IPS-20b (cell line): ENCODE measurements around the gene UBXN4.

Experiments used
- H3K27ac ChIP-seq: one replicate; pipeline ENCODE4 v1.5.1; 2013; ENCODE audit warnings: low read length
- H3K27me3 ChIP-seq: 2 replicates; pipeline ENCODE4 v1.6.1; 2013; ENCODE audit warnings: mild to moderate bottlenecking, low read length, inconsistent platforms; ENCODE audit not compliant: insufficient read depth
- H3K36me3 ChIP-seq: 2 replicates; pipeline ENCODE4 v1.6.1; 2013; ENCODE audit warnings: low read depth, mild to moderate bottlenecking, inconsistent platforms, low read length, moderate library complexity; ENCODE audit not compliant: insufficient read depth
- H3K4me1 ChIP-seq: 2 replicates; pipeline ENCODE4 v1.6.1; 2013; ENCODE audit warnings: mild to moderate bottlenecking, control low read depth, inconsistent platforms, low read length, moderate library complexity; ENCODE audit not compliant: insufficient read depth
- H3K4me3 ChIP-seq: 2 replicates; pipeline ENCODE4 v1.5.1; 2013; ENCODE audit warnings: mild to moderate bottlenecking, low read length, inconsistent platforms
- H3K9ac ChIP-seq: 2 replicates; pipeline ENCODE4 v1.6.1; 2013; ENCODE audit warnings: low read depth, mild to moderate bottlenecking, inconsistent platforms, low read length, moderate library complexity
- H3K9me3 ChIP-seq: 2 replicates; pipeline ENCODE4 v1.6.1; 2013; ENCODE audit warnings: mild to moderate bottlenecking, low read depth, low read length, inconsistent platforms; ENCODE audit not compliant: insufficient read depth

The UBXN4 gene

GRCh38 chr2:135733045-135733444 is 8.6 kb upstream of the UBXN4 start:
- Histone ChIP-seq H3K4me1 (no peaks in the 10 kb centered on the region), H3K36me3 (no peaks in the 10 kb centered on the region), H3K27ac (no peak overlapping the region), H3K9me3 (no peaks in the 10 kb centered on the region), H3K9ac (no peak overlapping the region), H3K4me3 (no peak overlapping the region), H3K27me3 (no peaks in the 10 kb centered on the region)

GRCh38 chr2:135736546-135736945 is 5.1 kb upstream of the UBXN4 start:
- Histone ChIP-seq H3K4me1 (no peaks in the 10 kb centered on the region), H3K9me3 (no peaks in the 10 kb centered on the region), H3K36me3 (no peaks in the 10 kb centered on the region), H3K27me3 (no peaks in the 10 kb centered on the region), H3K4me3 (no peak overlapping the region), H3K27ac (no peak overlapping the region), H3K9ac (no peak overlapping the region)

DNA sequence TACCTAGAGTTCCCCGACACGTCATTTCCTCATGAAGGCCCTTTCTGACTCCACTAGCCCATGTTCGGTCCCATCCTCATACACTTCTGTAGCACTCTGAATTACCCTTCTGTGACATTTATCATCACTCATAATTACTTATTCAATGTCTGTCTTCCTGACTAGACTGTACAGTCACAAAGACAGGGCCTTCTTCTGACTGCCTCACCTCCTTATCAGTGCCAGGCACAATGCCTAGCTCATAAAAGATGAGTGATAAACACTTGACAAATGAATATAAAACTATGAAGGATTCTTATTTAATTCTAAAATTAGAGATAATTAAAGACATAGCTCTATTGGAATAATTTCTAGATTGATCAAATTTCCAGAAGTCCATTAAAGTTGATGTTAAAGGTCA is 1.4 kb upstream of the UBXN4 start:
- no peak overlapping the region for H3K4me3 ChIP-seq
- no peaks in the 10 kb centered on the region for H3K27me3 ChIP-seq
- H3K27ac ChIP-seq: no peak overlapping the region
- peaks cover 3% of the 10 kb centered on the region; the same call in 1 of the 2 replicates for H3K4me1 ChIP-seq
- peaks cover 4% of the 10 kb centered on the region; the same call in 1 of the 2 replicates for H3K36me3 ChIP-seq
- no peaks in the 10 kb centered on the region for H3K9me3 ChIP-seq
- no peak overlapping the region for H3K9ac ChIP-seq

GRCh38 chr2:135741043-135741394 is 636 bp upstream of the UBXN4 start:
- peak overlapping the region; percentile 7; the same call in 1 of the 2 replicates for H3K4me3 ChIP-seq
- H3K9me3 ChIP-seq: no peaks in the 10 kb centered on the region
- H3K4me1 ChIP-seq: peaks cover 3% of the 10 kb centered on the region; the same call in 1 of the 2 replicates
- no peak overlapping the region for H3K27ac ChIP-seq
- H3K9ac ChIP-seq: no peak overlapping the region
- H3K27me3 ChIP-seq: no peaks in the 10 kb centered on the region
- peaks cover 6% of the 10 kb centered on the region; the same call in 1 of the 2 replicates for H3K36me3 ChIP-seq

DNA sequence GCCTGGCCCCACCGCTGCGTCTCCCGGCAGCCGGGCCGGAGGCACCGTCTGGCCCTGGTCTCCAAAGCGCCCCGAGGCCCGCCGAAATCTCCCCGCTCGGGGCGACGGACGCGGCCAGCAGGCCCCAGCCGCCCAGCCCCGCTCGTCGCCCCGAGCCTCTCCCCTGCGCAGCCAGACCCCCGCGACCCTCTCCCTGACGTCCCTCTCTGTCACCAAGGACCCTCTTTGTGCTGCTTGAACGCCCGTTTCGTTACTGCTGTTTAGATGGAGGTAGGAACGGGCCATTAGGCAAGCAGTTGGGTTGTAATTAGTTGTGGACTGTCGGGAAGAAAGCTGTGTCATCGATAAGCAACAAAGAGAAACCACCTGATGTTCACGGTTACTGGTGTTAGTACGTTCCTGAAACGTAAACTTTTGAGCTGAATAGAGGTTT is 686 bp downstream of the UBXN4 start:
- no peaks in the 10 kb centered on the region for H3K9me3 ChIP-seq
- peak overlapping the region; percentile 83 for H3K9ac ChIP-seq
- peak overlapping the region; percentile 82 for H3K4me3 ChIP-seq
- H3K36me3 ChIP-seq: peaks cover 13% of the 10 kb centered on the region; the same call in 1 of the 2 replicates
- H3K27me3 ChIP-seq: no peaks in the 10 kb centered on the region
- H3K4me1 ChIP-seq: peaks cover 3% of the 10 kb centered on the region; the same call in 1 of the 2 replicates
- H3K27ac ChIP-seq: peak overlapping the region; percentile 4

- peak overlapping the region; percentile 82 for H3K4me3 ChIP-seq
- H3K27ac ChIP-seq: no peak overlapping the region
- no peaks in the 10 kb centered on the region for H3K9me3 ChIP-seq
Measured at GRCh38 chr2:135743860-135744259, 2.2 kb downstream of the UBXN4 start.

GRCh38 chr2:135744760-135745314 is 3.2 kb downstream of the UBXN4 start:
- Histone ChIP-seq H3K4me1 (peaks cover 3% of the 10 kb centered on the region; the same call in 1 of the 2 replicates), H3K27me3 (no peaks in the 10 kb centered on the region), H3K4me3 (0 out of 2 replicates have a peak overlapping the region, but pooled peaks have one; percentile 82), H3K9ac (no peak overlapping the region), H3K9me3 (no peaks in the 10 kb centered on the region), H3K36me3 (peaks cover 35% of the 10 kb centered on the region), H3K27ac (no peak overlapping the region)

More at GRCh38 chr2:135743860-135744259, 2.2 kb downstream of the UBXN4 start:
- Histone ChIP-seq H3K27me3 (no peaks in the 10 kb centered on the region), H3K4me1 (peaks cover 3% of the 10 kb centered on the region; the same call in 1 of the 2 replicates), H3K9ac (no peak overlapping the region; the same call in 1 of the 2 replicates), H3K36me3 (peaks cover 26% of the 10 kb centered on the region)

DNA sequence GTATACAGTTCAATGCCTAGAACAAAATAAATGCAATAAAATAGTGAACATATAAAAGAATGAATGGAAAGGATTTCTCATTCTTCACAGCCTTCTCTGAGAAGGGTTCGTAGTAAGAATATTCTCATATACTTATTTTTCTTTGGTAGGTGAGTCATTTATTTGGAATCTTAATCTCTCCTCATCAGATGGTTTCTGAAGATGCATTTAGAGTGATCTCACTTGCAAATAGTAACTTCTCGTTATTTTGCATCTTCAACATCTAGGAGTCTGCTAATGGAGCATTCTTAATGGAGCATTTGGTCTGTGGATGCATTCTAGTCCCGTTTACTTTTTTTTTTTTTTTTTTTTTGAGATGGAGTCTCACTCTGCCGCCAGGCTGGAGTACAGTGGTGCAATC is 3.9 kb downstream of the UBXN4 start:
- Histone ChIP-seq H3K27me3 (no peaks in the 10 kb centered on the region), H3K36me3 (peaks cover 41% of the 10 kb centered on the region), H3K27ac (no peak overlapping the region), H3K4me3 (no peak overlapping the region), H3K4me1 (peaks cover 3% of the 10 kb centered on the region; the same call in 1 of the 2 replicates), H3K9me3 (no peaks in the 10 kb centered on the region), H3K9ac (no peak overlapping the region)

- H3K27ac ChIP-seq: no peak overlapping the region
- H3K9me3 ChIP-seq: peaks cover 10% of the 10 kb centered on the region
- H3K27me3 ChIP-seq: no peaks in the 10 kb centered on the region
- no peak overlapping the region for H3K4me3 ChIP-seq
- no peak overlapping the region for H3K9ac ChIP-seq
- peaks cover 82% of the 10 kb centered on the region for H3K36me3 ChIP-seq
- no peaks in the 10 kb centered on the region for H3K4me1 ChIP-seq
Measured at GRCh38 chr2:135755573-135755972, 13.9 kb downstream of the UBXN4 start.

- Histone ChIP-seq H3K27me3 (no peaks in the 10 kb centered on the region), H3K36me3 (peaks cover 87% of the 10 kb centered on the region), H3K4me3 (no peak overlapping the region), H3K4me1 (no peaks in the 10 kb centered on the region), H3K27ac (no peak overlapping the region), H3K9me3 (peaks cover 10% of the 10 kb centered on the region), H3K9ac (no peak overlapping the region)
Measured at GRCh38 chr2:135756692-135757091, 15.0 kb downstream of the UBXN4 start.

DNA sequence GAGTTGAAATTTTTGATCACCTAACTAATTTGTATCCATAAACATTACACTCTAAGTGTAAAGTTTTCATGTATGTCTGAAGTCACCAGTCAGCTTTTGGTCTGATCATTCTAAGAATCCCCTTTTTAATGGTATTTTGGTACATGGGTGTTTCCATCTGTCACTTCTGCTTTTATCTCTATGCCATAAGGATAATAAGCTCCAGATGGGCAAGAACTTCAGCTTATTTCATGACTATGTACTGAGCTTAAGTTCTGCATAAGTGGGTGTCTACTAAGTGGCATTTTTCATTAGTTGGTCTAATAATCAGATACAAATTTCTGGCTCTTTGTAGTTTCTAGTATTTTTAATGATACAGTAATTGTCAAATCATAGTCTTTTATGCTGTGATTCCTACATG is 20.4 kb downstream of the UBXN4 start:
- Histone ChIP-seq H3K9me3 (no peaks in the 10 kb centered on the region), H3K27me3 (no peaks in the 10 kb centered on the region), H3K4me1 (no peaks in the 10 kb centered on the region), H3K9ac (no peak overlapping the region), H3K27ac (no peak overlapping the region), H3K36me3 (peaks cover 90% of the 10 kb centered on the region), H3K4me3 (no peak overlapping the region)

DNA sequence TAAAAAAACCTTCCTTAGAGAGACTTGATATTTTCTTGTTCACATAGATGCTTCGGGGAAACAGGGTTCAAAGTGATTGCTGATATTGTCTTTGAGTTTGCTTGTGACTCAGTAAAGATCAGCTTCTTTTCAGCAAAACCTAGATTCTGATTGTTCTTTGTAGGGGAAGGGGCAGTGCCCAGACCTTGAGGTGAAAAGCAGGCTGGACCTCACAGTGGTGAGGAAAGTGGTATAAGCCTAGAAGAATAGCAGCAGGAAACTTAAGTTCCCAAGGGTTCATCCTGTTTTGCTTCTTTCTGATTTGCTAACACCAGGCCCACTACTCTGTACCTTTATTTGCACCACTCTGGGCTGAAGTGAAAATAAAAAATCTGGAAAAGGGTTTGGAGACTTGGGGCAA is 20.9 kb downstream of the UBXN4 start:
- Histone ChIP-seq H3K4me3 (no peak overlapping the region), H3K27ac (no peak overlapping the region), H3K9ac (no peak overlapping the region), H3K36me3 (peaks cover 90% of the 10 kb centered on the region), H3K4me1 (no peaks in the 10 kb centered on the region), H3K9me3 (no peaks in the 10 kb centered on the region), H3K27me3 (no peaks in the 10 kb centered on the region)
